GM19452 (cell line): ENCODE measurements around the gene CGB5.
"Not testable (repeated sequence)": the region's sequence is repeated elsewhere in the genome, so short reads cannot be mapped to it uniquely, and the experiment has no call there.

Experiments
- ATAC-seq: cut with Tn5 transposase; IDR thresholded peaks from one replicate; pipeline ENCODE4 v1.9.1; 2021; ENCODE audit not compliant: unreplicated experiment

CGB5 gene

GRCh38 chr19:49056902-49057596 is 13.4 kb downstream of the CGB5 start:
- not testable (repeated sequence) for ATAC-seq

- no peak for ATAC-seq
Observed at GRCh38 chr19:49057636-49058234, 14.1 kb downstream of the CGB5 start, which contains the start of gene CGB7. Gene CGB7 (minus strand): TSS chr19:49057749. CDS start chr19:49055375, 2,374 bp downstream.

GRCh38 chr19:49058562-49058961 is 14.9 kb downstream of the CGB5 start:
- no peak for ATAC-seq

- no peak for ATAC-seq
Observed at GRCh38 chr19:49059053-49059452, 15.4 kb downstream of the CGB5 start.

- ATAC-seq: no peak
Observed at GRCh38 chr19:49061000-49061399, 17.4 kb downstream of the CGB5 start.

- ATAC-seq: no peak
Observed at GRCh38 chr19:49061445-49061844, 17.8 kb downstream of the CGB5 start.

GRCh38 chr19:49064029-49064629 is 20.5 kb downstream of the CGB5 start:
- ATAC-seq: no peak

GRCh38 chr19:49064768-49065611 is 21.3 kb downstream of the CGB5 start, which contains the start of gene NTF4:
Gene NTF4 (minus strand): TSS chr19:49064818. CDS start chr19:49061997, 2,821 bp downstream.
- ATAC-seq: no peak

- no peak for ATAC-seq
Observed at GRCh38 chr19:49065905-49066512, 22.4 kb downstream of the CGB5 start.

- ATAC-seq: no peak
Observed at GRCh38 chr19:49067554-49067953, 23.9 kb downstream of the CGB5 start.

- no peak for ATAC-seq
Observed at GRCh38 chr19:49069026-49069425, 25.4 kb downstream of the CGB5 start.

- no peak for ATAC-seq
Observed at GRCh38 chr19:49070416-49070815, 26.8 kb downstream of the CGB5 start.

- ATAC-seq: no peak
Observed at GRCh38 chr19:49071860-49072547, 28.4 kb downstream of the CGB5 start.

GRCh38 chr19:49073514-49074378 is 30.1 kb downstream of the CGB5 start:
- ATAC-seq: no peak

GRCh38 chr19:49074869-49075268 is 31.2 kb downstream of the CGB5 start:
- ATAC-seq: not testable (repeated sequence)

GRCh38 chr19:49080392-49080791 is 36.7 kb downstream of the CGB5 start:
- ATAC-seq: no peak

GRCh38 chr19:49081273-49081672 is 37.6 kb downstream of the CGB5 start:
- ATAC-seq: no peak

- no peak for ATAC-seq
Observed at GRCh38 chr19:49084206-49085019, 40.8 kb downstream of the CGB5 start.
